ENCODE measurements around the gene TAF4. TPM values are rescaled to one million over a fixed set of nuclear protein-coding genes. Genes with fewer than 3 reads are reported as not detected.

Gene TAF4
- total and polyA plus RNA-seq, 2 of the 13 experiments (the other 11 are each of a cell fraction or from before 2014, with no cell fraction given): 5.9 to 12.0 TPM

GRCh38 chr20:62066339-62066982 lies 780 bp upstream of the TAF4 start (continued):
- TF ChIP-seq ZNF407 (CRISPR knock-in tag; IDR thresholded peaks at IDR 0.05; ENCODE audit: not compliant biosample characterization): no peak
- TF ChIP-seq ZNF446 (CRISPR knock-in tag; IDR thresholded peaks at IDR 0.05): peak; percentile 7; the same call in 1 of the 2 replicates
- no peak for TF ChIP-seq ZNF256 (CRISPR knock-in tag; conservative IDR thresholded peaks at IDR 0.05)
- no peak; the same call in 1 of the 2 replicates for TF ChIP-seq NRL (CRISPR knock-in tag; IDR thresholded peaks at IDR 0.05; ENCODE audit: borderline replicate concordance)
- no peak for TF ChIP-seq GATA4 (IDR thresholded peaks at IDR 0.05; ENCODE audit: borderline replicate concordance, low read depth)
- TF ChIP-seq SP4 (CRISPR knock-in tag; IDR thresholded peaks at IDR 0.05): no peak; the same call in 1 of the 2 replicates
- no peak for TF ChIP-seq ZNF329 (CRISPR knock-in tag; IDR thresholded peaks at IDR 0.05; ENCODE audit: low read depth)
- TF ChIP-seq ZNF839 (CRISPR knock-in tag; IDR thresholded peaks at IDR 0.05; ENCODE audit: borderline replicate concordance): peak; percentile 84; the same call in 1 of the 2 replicates
- no peak for TF ChIP-seq ZNF597 (CRISPR knock-in tag; IDR thresholded peaks at IDR 0.05)
- TF ChIP-seq AKAP8 (CRISPR knock-in tag; IDR thresholded peaks at IDR 0.05): no peak
- peak; percentile 69; the same call in 1 of the 2 replicates for TF ChIP-seq KLF11 (CRISPR knock-in tag; IDR thresholded peaks at IDR 0.05)
- TF ChIP-seq ZSCAN30 (CRISPR knock-in tag; IDR thresholded peaks at IDR 0.05): peak; percentile 94; the same call in 1 of the 2 replicates
- TF ChIP-seq ZSCAN20 (CRISPR knock-in tag; IDR thresholded peaks at IDR 0.05; ENCODE audit: borderline replicate concordance): peak; percentile 74; the same call in 1 of the 2 replicates
- no peak for TF ChIP-seq ZBTB42 (CRISPR knock-in tag; IDR thresholded peaks at IDR 0.05)
- no peak for TF ChIP-seq ZMAT5 (CRISPR knock-in tag; IDR thresholded peaks at IDR 0.05; ENCODE audit: borderline replicate concordance, low read depth)
- TF ChIP-seq EP300 (IDR thresholded peaks at IDR 0.05; ENCODE audit: low read depth in 2 of 2, low read length in 2 of 2): no peak
- TF ChIP-seq EP300 (CRISPR knock-in tag; IDR thresholded peaks at IDR 0.05; ENCODE audit: borderline replicate concordance): no peak
- no peak for TF ChIP-seq ZBTB43 (CRISPR knock-in tag; conservative IDR thresholded peaks at IDR 0.05)
- TF ChIP-seq ZSCAN21 (CRISPR knock-in tag; IDR thresholded peaks at IDR 0.05; ENCODE audit: borderline replicate concordance): no peak

Measured in HepG2 (cell line).